Heart left ventricle (tissue), 13 donors: ENCODE data around the gene XPO6.

Experiments used
- POLR2A ChIP-seq, 2 donors: fragments of 450-650 bp; IDR thresholded peaks; one replicate each; pipeline ENCODE4 v1.6.1; 2017; ENCODE audit warnings: antibody characterized with exemption in 2 of 2, mild to moderate bottlenecking in 2 of 2, moderate library complexity in 2 of 2
- TF ChIP-seq, protein P1 (sequence below), 12 donors: fragments of 200-600 bp; sonication (generic) in 4 of 12; IDR thresholded peaks; one replicate each; pipeline versions ENCODE4 v1.5.0 to v1.8.0; 2018 to 2022; ENCODE audit warnings: antibody characterized with exemption in 12 of 12, mild to moderate bottlenecking in 5 of 12
- donor health status: ischemic (EF 13 %, LVEDD 7.1; RV severe dilation, severe dysfunction).
- donor health status: DM: no; HTN: yes; CAD: no.
- donor health status: DM: no; HTN: no; CAD: no.
- donor health status: ischemic (EF 25% LVEDD 6.9; RV normal size, moderate dysfunction).
- donor health status: ischemic (EF 25% LVEDD 5.7; RV mildly dilated, moderate dysfunction).
- donor health status: ischemic (EF 35%, LVEDD 5.7; RV mildly dilated, moderate dysfunction).
- donor health status: nonischemic (EF 11% LVEDD 7.7; RV severe dilation, severe dysfunction).
- donor health status: DM: yes; HTN: yes; CAD: no.
- donor health status: PGD.
- donor health status: ischemic (EF 29% LVEDD 5.4; RV normal size, mild dysfunction).
- donor health status: nonischemic (EF 23%, LVEDD 6.1; RV moderate dilation, normal function).

DNA sequence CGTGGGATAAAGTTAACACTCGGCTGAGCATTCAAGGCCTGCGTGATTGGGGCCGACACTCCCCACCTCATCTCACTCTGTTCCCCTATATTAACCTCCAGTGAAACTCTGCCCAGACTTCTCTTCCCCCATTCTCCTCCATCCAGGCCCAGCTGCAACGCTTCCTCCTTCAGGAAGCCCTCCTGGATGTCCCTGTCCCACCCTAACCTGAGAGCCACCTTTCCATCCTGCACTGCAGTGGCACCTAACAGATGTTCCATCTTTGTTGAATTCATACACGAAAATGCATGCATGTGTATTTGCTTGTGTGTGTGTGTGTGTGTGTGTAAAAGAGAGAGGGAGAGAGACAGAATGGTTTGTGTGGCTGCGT, 48.0 kb upstream of the XPO6 start:
- TF ChIP-seq, protein P1, sequence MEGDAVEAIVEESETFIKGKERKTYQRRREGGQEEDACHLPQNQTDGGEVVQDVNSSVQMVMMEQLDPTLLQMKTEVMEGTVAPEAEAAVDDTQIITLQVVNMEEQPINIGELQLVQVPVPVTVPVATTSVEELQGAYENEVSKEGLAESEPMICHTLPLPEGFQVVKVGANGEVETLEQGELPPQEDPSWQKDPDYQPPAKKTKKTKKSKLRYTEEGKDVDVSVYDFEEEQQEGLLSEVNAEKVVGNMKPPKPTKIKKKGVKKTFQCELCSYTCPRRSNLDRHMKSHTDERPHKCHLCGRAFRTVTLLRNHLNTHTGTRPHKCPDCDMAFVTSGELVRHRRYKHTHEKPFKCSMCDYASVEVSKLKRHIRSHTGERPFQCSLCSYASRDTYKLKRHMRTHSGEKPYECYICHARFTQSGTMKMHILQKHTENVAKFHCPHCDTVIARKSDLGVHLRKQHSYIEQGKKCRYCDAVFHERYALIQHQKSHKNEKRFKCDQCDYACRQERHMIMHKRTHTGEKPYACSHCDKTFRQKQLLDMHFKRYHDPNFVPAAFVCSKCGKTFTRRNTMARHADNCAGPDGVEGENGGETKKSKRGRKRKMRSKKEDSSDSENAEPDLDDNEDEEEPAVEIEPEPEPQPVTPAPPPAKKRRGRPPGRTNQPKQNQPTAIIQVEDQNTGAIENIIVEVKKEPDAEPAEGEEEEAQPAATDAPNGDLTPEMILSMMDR (IDR thresholded peaks at IDR 0.05): no peak
- TF ChIP-seq POLR2A (IDR thresholded peaks at IDR 0.05): no peak
